Measurements from ENCODE around the gene FAM83D. TPM values are rescaled to one million over a fixed set of nuclear protein-coding genes. Genes with fewer than 3 reads are reported as not detected.

FAM83D gene
- total and polyA plus RNA-seq, 2 of the 4 experiments (the other 2 are of a cell fraction), result 20.4 to 26.4 TPM

DNA sequence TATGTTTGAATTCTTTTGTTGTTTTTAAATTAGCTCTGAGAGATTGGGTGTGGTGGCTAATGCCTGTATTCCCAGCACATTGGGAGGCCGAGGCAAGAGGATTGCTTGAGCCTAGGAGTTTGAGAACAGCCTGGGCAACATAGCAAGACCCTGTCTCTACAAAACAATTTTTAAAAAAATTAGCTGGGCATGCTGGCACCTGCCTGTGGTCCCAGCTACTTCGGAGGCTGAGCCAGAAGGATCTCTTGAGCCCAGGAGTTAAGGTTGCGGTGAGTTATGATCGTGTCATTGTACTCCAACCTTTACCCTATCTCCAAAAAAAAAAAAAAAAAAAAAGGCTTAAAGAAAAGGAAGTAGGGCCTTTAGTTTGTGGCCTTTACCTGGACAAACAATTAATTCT lies 58.8 kb downstream of the FAM83D start:
- H3K27ac ChIP-seq (ENCODE audit: insufficient read depth, low read length), result no peak overlapping the region
- dilution Hi-C loops (cut with HindIII; ENCODE audit: low sequenced_read_pairs, unreplicated experiment), result no loop called here
- BruUV-seq (replicated peaks), result no TSS peak
- H3K18ac ChIP-seq (ENCODE audit: low read depth, low read length), result peak overlapping the region; percentile 55; the same call in 1 of the 2 replicates
- ChIA-PET CTCF (no interaction called here), POLR2A (ENCODE audit: unreplicated experiment) (no interaction called here)
- no peak overlapping the region for H4K91ac ChIP-seq (ENCODE audit: insufficient read depth, low read depth, low read length)
- no peak overlapping the region for H3K9ac ChIP-seq (ENCODE audit: low read depth, low read length)
- H3K4ac ChIP-seq (ENCODE audit: low read depth, low read length), result 0 out of 2 replicates have a peak overlapping the region, but pooled peaks have one; percentile 31
- TF ChIP-seq BHLHE40 (IDR thresholded peaks at IDR 0.05; ENCODE audit: low read depth, low read length) (no peak), CTCF (conservative IDR thresholded peaks at IDR 0.05; ENCODE audit: low read depth, low read length) (no peak), RAD21 (IDR thresholded peaks at IDR 0.05; ENCODE audit: low read length) (no peak), MXI1 (IDR thresholded peaks at IDR 0.05; ENCODE audit: borderline replicate concordance, low read depth, low read length) (no peak), MAFK (IDR thresholded peaks at IDR 0.05; ENCODE audit: low read depth, low read length) (no peak), CHD1 (IDR thresholded peaks at IDR 0.05; ENCODE audit: low read depth, low read length) (no peak), SMC3 (IDR thresholded peaks at IDR 0.05; ENCODE audit: low read depth, low read length) (no peak), NFE2L2 (IDR thresholded peaks at IDR 0.05; ENCODE audit: low read depth, low read length) (no peak), RCOR1 (IDR thresholded peaks at IDR 0.05; ENCODE audit: insufficient replicate concordance, low read length) (no peak), MAZ (IDR thresholded peaks at IDR 0.05; ENCODE audit: borderline replicate concordance, low read depth, low read length) (no peak), RFX5 (IDR thresholded peaks at IDR 0.05; ENCODE audit: low read depth, low read length) (no peak), FOS (IDR thresholded peaks at IDR 0.05; ENCODE audit: low read depth, low read length) (no peak), USF2 (IDR thresholded peaks at IDR 0.05; ENCODE audit: low read depth, low read length) (no peak), POLR2A (IDR thresholded peaks at IDR 0.05; ENCODE audit: low read depth, low read length) (no peak), CEBPB (IDR thresholded peaks at IDR 0.05; ENCODE audit: low read depth, low read length) (no peak)
- TF ChIP-seq, protein P1, sequence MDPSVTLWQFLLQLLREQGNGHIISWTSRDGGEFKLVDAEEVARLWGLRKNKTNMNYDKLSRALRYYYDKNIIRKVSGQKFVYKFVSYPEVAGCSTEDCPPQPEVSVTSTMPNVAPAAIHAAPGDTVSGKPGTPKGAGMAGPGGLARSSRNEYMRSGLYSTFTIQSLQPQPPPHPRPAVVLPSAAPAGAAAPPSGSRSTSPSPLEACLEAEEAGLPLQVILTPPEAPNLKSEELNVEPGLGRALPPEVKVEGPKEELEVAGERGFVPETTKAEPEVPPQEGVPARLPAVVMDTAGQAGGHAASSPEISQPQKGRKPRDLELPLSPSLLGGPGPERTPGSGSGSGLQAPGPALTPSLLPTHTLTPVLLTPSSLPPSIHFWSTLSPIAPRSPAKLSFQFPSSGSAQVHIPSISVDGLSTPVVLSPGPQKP (IDR thresholded peaks at IDR 0.05; ENCODE audit: borderline replicate concordance, low read depth, low read length), result no peak
- H3K4me2 ChIP-seq (ENCODE audit: low read depth, low read length), result no peak overlapping the region
- H4K8ac ChIP-seq (ENCODE audit: low read depth in 2 of 2, low read length in 2 of 2), result no peak overlapping the region; a peak in 1 of 4 replicates
- H3K9me1 ChIP-seq (ENCODE audit: insufficient read depth, low read length), result peaks cover 9% of the 10 kb centered on the region
- DNase-seq, result no peak
- peak overlapping the region; percentile 43; the same call in 1 of the 2 replicates for H2AK5ac ChIP-seq (ENCODE audit: low read depth, low read length)
- no peak overlapping the region for H2AK9ac ChIP-seq (replicated peaks; ENCODE audit: low read depth, low read length, poor library complexity)
- no CpG with 5 or more reads among the region's 4 CpGs for WGBS, 2 experiments (ENCODE audit: extremely low coverage in 2 of 2, insufficient read length in 1 of 2)
- H2BK20ac ChIP-seq (ENCODE audit: low read depth, low read length), result 0 out of 2 replicates have a peak overlapping the region, but pooled peaks have one; percentile 9
- H2BK5ac ChIP-seq (ENCODE audit: low read depth, low read length, poor library complexity, severe bottlenecking), result no peak overlapping the region
- H2BK15ac ChIP-seq (ENCODE audit: low read depth, low read length), result no peak overlapping the region
- intact Hi-C loops (cut with micrococcal nuclease), result loop anchor here (10.0 kb wide), 1 partner anchor 50 kb away; no protein-coding TSS in a partner anchor
- no peak overlapping the region for H2AFZ ChIP-seq (replicated peaks; ENCODE audit: low read length, poor library complexity)
- peaks cover 21 to 37% of the 10 kb centered on the region in 2 experiments for H3K79me1 ChIP-seq (ENCODE audit: low read depth in 1 of 2, low read length in 2 of 2)
- peaks cover 7% of the 10 kb centered on the region; the same call in 1 of the 2 replicates for H3K4me1 ChIP-seq (ENCODE audit: control insufficient read depth, insufficient read depth, low read length)
- H3K27me3 ChIP-seq (ENCODE audit: control insufficient read depth, insufficient read depth, low read length), result no peaks in the 10 kb centered on the region
- no peak for ATAC-seq (ENCODE audit: low read depth)
- no peak overlapping the region for H3K23ac ChIP-seq (ENCODE audit: low read depth, low read length)
- no peak overlapping the region for H3K14ac ChIP-seq (replicated peaks; ENCODE audit: low read depth, low read length)
- peaks cover 2% of the 10 kb centered on the region; the same call in 1 of the 2 replicates for H3K36me3 ChIP-seq (ENCODE audit: control insufficient read depth, insufficient read depth, low read length)
- H4K20me1 ChIP-seq (ENCODE audit: insufficient read depth, low read length), result peaks cover 7% of the 10 kb centered on the region; the same call in 1 of the 2 replicates
- no peaks in the 10 kb centered on the region for H3K9me3 ChIP-seq (ENCODE audit: control insufficient read depth, insufficient read depth, low read length)
- H2BK120ac ChIP-seq (ENCODE audit: low read depth, low read length), result peak overlapping the region; percentile 3; the same call in 1 of the 2 replicates
- H3K56ac ChIP-seq (ENCODE audit: extremely low read depth, insufficient read depth, low read length), result no peak overlapping the region
- H4K5ac ChIP-seq (ENCODE audit: low read depth, low read length), result no peak overlapping the region
- H3K4me3 ChIP-seq (ENCODE audit: insufficient read depth, low read depth, low read length), result no peak overlapping the region
- in situ Hi-C loops (cut with MboI; ENCODE audit: low sequenced_read_pairs), result no loop called here

Data from IMR-90 (cell line).